Esophagus muscularis mucosa (tissue), 4 donors: ENCODE results near the gene JAKMIP1. TPM values are rescaled to one million over a fixed set of nuclear protein-coding genes. Genes with fewer than 3 reads are reported as not detected.

ENCODE experiments used
- DNase-seq: peaks from one replicate; pipeline ENCODE4 v3.0.0-alpha.2; 2017; ENCODE audit errors: extremely low spot score
- H3K27ac ChIP-seq, 4 donors: fragments of 200-600 bp; sonication (generic); replicated peaks in 1 of 4; 1 replicate in 3 of 4; 2 replicates in 1 of 4; pipeline ENCODE4 v1.5.1; 2016 to 2019; ENCODE audit warnings: mild to moderate bottlenecking in 1 of 4
- H3K27me3 ChIP-seq, 4 donors: fragments of 200-600 bp; sonication (generic); one replicate each; pipeline versions ENCODE4 v1.5.1 to v1.6.0; 2016 to 2019
- H3K36me3 ChIP-seq, 4 donors: fragments of 200-600 bp; sonication (generic); one replicate each; pipeline ENCODE4 v1.5.1; 2016 to 2019
- H3K4me1 ChIP-seq, 4 donors: fragments of 200-600 bp; sonication (generic); one replicate each; pipeline ENCODE4 v1.5.1; 2016 to 2019
- H3K4me3 ChIP-seq, 4 donors: fragments of 200-600 bp; sonication (generic); 1 replicate in 2 of 4; 2 replicates in 2 of 4; pipeline ENCODE4 v1.5.1; 2016 to 2019; ENCODE audit warnings: mild to moderate bottlenecking in 4 of 4, moderate library complexity in 1 of 4
- H3K9me3 ChIP-seq, 4 donors: fragments of 200-600 bp; sonication (generic); 1 replicate in 3 of 4; 2 replicates in 1 of 4; pipeline ENCODE4 v1.5.1; 2016 to 2019
- EP300 ChIP-seq: sonication (generic); formaldehyde crosslinking; IDR thresholded peaks from one replicate; pipeline ENCODE4 v1.6.1; 2017; ENCODE audit warnings: antibody characterized with exemption
- POLR2A ChIP-seq: fragments of 450-650 bp; IDR thresholded peaks from one replicate; pipeline ENCODE4 v1.6.1; 2017; ENCODE audit warnings: antibody characterized with exemption, moderate library complexity, mild to moderate bottlenecking, low read depth
- POLR2AphosphoS5 ChIP-seq, 2 donors: sonication (generic); formaldehyde crosslinking; IDR thresholded peaks; one replicate each; pipeline ENCODE4 v1.6.1; 2017; ENCODE audit warnings: antibody characterized with exemption in 2 of 2
- WGBS: methylation state at CpG from one replicate; pipeline ENCODE4 v1.1.5; 2018; 5-methylcytosine and 5-hydroxymethylcytosine counted together
- intact Hi-C: fragments of 100-400 bp; cut with DNase I; formaldehyde crosslinking; loops from one replicate; pipeline ENCODE4 v1.15.1; 2023
- total RNA-seq, 4 donors: library from RNA; depleted of rRNA; stranded (reverse); fragments of >200 nt; gene quantifications; one replicate each; pipeline versions ENCODE4 v1.1.0 to v1.2.1, GENCODE V29; 2016
- TF ChIP-seq, protein P1 (sequence below), 3 experiments: fragments of 200-600 bp in 2 of 3; fragments of 450-650 bp in 1 of 3; sonication (generic) in 2 of 3; IDR thresholded peaks; one replicate each; pipeline ENCODE4 v1.5.1; 2017 to 2019; ENCODE audit warnings: antibody characterized with exemption in 3 of 3, mild to moderate bottlenecking in 2 of 3, moderate library complexity in 1 of 3

The JAKMIP1 gene
- total RNA-seq, 4 donors from 2014 or later, result 0.57 to 2.8 (median 0.91) TPM

DNA sequence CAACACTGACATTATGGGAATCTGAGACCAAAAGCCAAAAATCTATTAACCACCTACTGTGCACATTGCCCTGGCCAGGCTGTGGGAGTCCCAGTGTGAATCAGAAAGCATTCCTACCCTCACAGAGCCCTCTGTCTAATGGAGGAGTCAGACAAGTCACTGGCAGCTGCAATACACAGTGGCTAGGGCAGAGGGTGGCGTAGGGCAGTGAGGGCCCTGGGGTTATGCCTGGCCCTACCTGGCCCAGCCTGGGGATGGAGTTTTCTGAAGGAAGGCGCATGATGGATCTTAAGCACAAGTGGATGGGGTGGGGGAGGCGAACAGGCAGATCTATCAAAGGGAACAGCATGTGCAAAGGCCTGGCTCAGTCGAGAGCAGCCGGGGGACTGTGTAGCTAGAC, 10.8 kb downstream of the JAKMIP1 start:
- Histone ChIP-seq H3K27ac (no peak overlapping the region), H3K9me3 (peaks cover 0 to 24% (median 15%) of the 10 kb centered on the region in 4 donors), H3K4me1 (no peaks in the 10 kb centered on the region), H3K4me3 (no peak overlapping the region), H3K36me3 (no peaks in the 10 kb centered on the region), H3K27me3 (peaks cover 0 to 53% (median 0%) of the 10 kb centered on the region in 4 donors)
- no peak for DNase-seq
- intact Hi-C loops, result no loop called here
- TF ChIP-seq, protein P1, sequence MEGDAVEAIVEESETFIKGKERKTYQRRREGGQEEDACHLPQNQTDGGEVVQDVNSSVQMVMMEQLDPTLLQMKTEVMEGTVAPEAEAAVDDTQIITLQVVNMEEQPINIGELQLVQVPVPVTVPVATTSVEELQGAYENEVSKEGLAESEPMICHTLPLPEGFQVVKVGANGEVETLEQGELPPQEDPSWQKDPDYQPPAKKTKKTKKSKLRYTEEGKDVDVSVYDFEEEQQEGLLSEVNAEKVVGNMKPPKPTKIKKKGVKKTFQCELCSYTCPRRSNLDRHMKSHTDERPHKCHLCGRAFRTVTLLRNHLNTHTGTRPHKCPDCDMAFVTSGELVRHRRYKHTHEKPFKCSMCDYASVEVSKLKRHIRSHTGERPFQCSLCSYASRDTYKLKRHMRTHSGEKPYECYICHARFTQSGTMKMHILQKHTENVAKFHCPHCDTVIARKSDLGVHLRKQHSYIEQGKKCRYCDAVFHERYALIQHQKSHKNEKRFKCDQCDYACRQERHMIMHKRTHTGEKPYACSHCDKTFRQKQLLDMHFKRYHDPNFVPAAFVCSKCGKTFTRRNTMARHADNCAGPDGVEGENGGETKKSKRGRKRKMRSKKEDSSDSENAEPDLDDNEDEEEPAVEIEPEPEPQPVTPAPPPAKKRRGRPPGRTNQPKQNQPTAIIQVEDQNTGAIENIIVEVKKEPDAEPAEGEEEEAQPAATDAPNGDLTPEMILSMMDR (IDR thresholded peaks at IDR 0.05), result no peak
- TF ChIP-seq POLR2AphosphoS5 (IDR thresholded peaks at IDR 0.05) (no peak), POLR2A (no peak)
- WGBS, result 80% methylated on average over 5 of the region's 5 CpGs

DNA sequence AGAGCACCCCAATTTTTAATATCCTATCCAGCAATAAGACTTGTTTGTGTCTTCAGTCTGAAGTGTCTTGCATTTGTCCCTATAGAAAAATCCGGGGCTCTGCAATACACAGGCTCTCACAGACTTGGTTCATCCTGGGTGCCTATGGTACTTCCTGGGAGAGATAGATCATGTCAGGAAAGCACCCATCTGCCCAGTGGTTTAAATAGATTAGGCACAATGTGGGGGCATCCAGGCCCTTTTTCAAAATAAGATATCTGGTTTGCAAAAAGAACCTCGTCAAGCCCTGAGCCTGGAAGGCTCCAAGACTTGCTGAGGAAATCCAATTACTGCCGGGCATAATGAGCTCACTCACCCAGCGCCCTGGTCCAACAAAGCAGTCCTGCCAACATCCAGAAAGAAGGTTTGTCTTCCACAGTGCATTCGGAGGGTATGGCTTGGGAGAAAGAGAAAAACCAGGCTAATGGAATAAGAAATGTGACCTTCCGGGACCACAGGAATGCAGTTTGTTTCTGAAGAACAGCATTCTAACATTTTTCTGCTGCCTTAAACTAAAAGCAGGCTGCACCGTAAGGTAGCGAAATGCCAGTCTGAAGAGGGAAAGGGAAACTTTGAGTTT, 11.6 kb downstream of the JAKMIP1 start:
- Histone ChIP-seq H3K4me1 (no peaks in the 10 kb centered on the region), H3K27me3 (peaks cover 0 to 46% (median 0%) of the 10 kb centered on the region in 4 donors), H3K27ac (no peak overlapping the region), H3K36me3 (no peaks in the 10 kb centered on the region), H3K9me3 (peaks cover 0 to 24% (median 15%) of the 10 kb centered on the region in 4 donors), H3K4me3 (no peak overlapping the region)
- intact Hi-C loops, result no loop called here
- TF ChIP-seq EP300, result no peak
- no peak for TF ChIP-seq POLR2AphosphoS5 (IDR thresholded peaks at IDR 0.05)
- no peak for TF ChIP-seq POLR2A
- TF ChIP-seq, protein P1 (IDR thresholded peaks at IDR 0.05), result no peak
- 71% methylated on average over 7 of the region's 8 CpGs for WGBS
- no peak for DNase-seq

DNA sequence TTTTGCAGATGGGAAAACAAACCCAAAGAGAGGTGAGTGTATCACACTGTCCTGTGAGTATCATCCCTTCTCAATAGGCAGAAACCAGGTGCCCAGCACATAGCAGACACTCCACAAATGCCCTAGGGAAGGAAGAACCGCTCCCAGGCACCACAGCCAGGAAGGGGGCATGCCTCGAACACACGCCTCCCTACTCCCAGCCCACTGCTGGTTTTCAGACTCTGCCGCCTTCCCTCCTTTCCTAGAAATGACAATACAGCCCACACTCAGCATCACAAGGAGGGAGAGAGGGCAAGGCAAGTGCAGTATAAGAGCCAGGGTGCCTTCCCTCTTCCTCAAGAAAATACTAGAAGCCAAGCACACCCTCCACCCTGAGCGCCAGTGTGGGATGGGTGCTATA, 16.2 kb downstream of the JAKMIP1 start:
- Histone ChIP-seq H3K36me3 (no peaks in the 10 kb centered on the region), H3K4me3 (no peak overlapping the region), H3K27ac (no peak overlapping the region), H3K9me3 (peaks cover 0 to 45% (median 24%) of the 10 kb centered on the region in 4 donors), H3K27me3 (peaks cover 0 to 33% (median 0%) of the 10 kb centered on the region in 4 donors), H3K4me1 (no peaks in the 10 kb centered on the region)
- TF ChIP-seq POLR2AphosphoS5 (IDR thresholded peaks at IDR 0.05) (no peak), EP300 (no peak), POLR2A (no peak)
- TF ChIP-seq, protein P1 (IDR thresholded peaks at IDR 0.05), result no peak
- WGBS, result 73% methylated on average over 5 of the region's 5 CpGs
- intact Hi-C loops, result no loop called here
- no peak for DNase-seq

DNA sequence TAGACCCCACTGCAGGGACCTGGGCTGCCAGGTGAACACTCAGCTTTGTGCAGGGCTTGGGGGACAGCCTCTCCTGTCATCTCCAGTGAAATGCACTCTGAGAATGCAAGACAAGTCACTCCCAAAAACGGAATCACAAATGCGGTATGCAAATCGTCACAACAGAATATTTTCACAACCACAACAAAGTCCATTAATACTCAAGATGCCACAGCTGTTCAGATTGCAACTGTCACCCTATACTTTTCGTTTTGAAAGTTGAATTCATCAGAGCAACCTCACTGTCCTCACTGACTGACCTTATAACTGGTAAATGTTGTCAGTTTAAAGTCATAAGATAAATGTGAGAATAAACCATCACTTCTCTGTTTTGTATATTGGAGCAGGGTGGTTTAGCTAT, 16.6 kb downstream of the JAKMIP1 start:
- DNase-seq, result no peak
- Histone ChIP-seq H3K36me3 (no peaks in the 10 kb centered on the region), H3K27ac (no peak overlapping the region), H3K4me3 (no peak overlapping the region), H3K9me3 (peaks cover 0 to 46% (median 25%) of the 10 kb centered on the region in 4 donors), H3K27me3 (peaks cover 0 to 30% (median 0%) of the 10 kb centered on the region in 4 donors), H3K4me1 (no peaks in the 10 kb centered on the region)
- WGBS, result 84% methylated on average over 4 of the region's 4 CpGs
- TF ChIP-seq POLR2A, result no peak
- TF ChIP-seq, protein P1 (IDR thresholded peaks at IDR 0.05), result no peak
- no peak for TF ChIP-seq EP300
- TF ChIP-seq POLR2AphosphoS5 (IDR thresholded peaks at IDR 0.05), result no peak
- intact Hi-C loops, result no loop called here
